Activated B cell treated with CpG ODN at 0.5 μM for 24 hours (primary cell): Measurements from ENCODE around the gene PHAF1. TPM values are rescaled to one million over a fixed set of nuclear protein-coding genes. Genes with fewer than 3 reads are reported as not detected.

ENCODE experiments used
- ATAC-seq: fragments of 200-7000 bp; cut with Tn5 transposase; one replicate; pipeline ENCODE4 v1.10.0; 2021; ENCODE audit warnings: low read depth, mild to moderate bottlenecking, moderate library complexity
- CTCF ChIA-PET: fragments of 350-600 bp; sonication (Branson Sonifier 250); formaldehyde crosslinking; loops from one replicate; lab custom pipeline; 2021; ENCODE audit warnings: antibody characterized with exemption; lab: Charles Lee
- POLR2A ChIA-PET: fragments of 350-600 bp; sonication (Branson Sonifier 250); formaldehyde crosslinking; loops from one replicate; lab custom pipeline; 2021; ENCODE audit warnings: antibody characterized with exemption; lab: Charles Lee
- DNase-seq: peaks from one replicate; pipeline ENCODE4 v3.0.0; 2022
- H3K27ac Mint-ChIP-seq: one replicate; pipeline ENCODE4 v1.8.0; 2020; ENCODE audit warnings: mixed read lengths
- H3K27me3 Mint-ChIP-seq: one replicate; pipeline ENCODE4 v1.8.0; 2021; ENCODE audit warnings: mixed read lengths
- H3K36me3 Mint-ChIP-seq: one replicate; pipeline ENCODE4 v1.8.0; 2021; ENCODE audit warnings: low read depth, mixed read lengths
- H3K4me1 Mint-ChIP-seq: one replicate; pipeline ENCODE4 v1.8.0; 2021; ENCODE audit warnings: mixed read lengths
- H3K4me3 Mint-ChIP-seq: one replicate; pipeline ENCODE4 v1.8.0; 2020; ENCODE audit warnings: mild to moderate bottlenecking, mixed read lengths
- H3K9me3 Mint-ChIP-seq: one replicate; pipeline ENCODE4 v1.8.0; 2020; ENCODE audit warnings: mixed read lengths
- intact Hi-C: fragments of 100-400 bp; cut with micrococcal nuclease; formaldehyde crosslinking; loops from one replicate; pipeline ENCODE4 v1.15.1; 2024
- total RNA-seq: library from RNA; stranded (reverse); gene quantifications from 2 replicates; pipeline ENCODE4 v1.2.3, GENCODE V29; 2022
- TF ChIP-seq, protein P1 (sequence below): fragments of 200-600 bp; IDR thresholded peaks from one replicate; pipeline ENCODE4 v1.8.0; 2022; ENCODE audit warnings: antibody characterized with exemption, mild to moderate bottlenecking

Gene PHAF1
- total RNA-seq, 1 donor from 2014 or later: 16.9 TPM

GRCh38 chr16:67197704-67198103 is 88.0 kb downstream of the PHAF1 start:
- H3K9me3 Mint-ChIP-seq: no peaks in the 10 kb centered on the region
- H3K36me3 Mint-ChIP-seq: peaks cover 76% of the 10 kb centered on the region
- H3K27ac Mint-ChIP-seq: no peak overlapping the region
- H3K27me3 Mint-ChIP-seq: no peaks in the 10 kb centered on the region
- ATAC-seq (no peak), DNase-seq (no peak)
- POLR2A ChIA-PET: interaction anchor here (0.9 to 1.7 kb wide), 2 partner anchors 29 to 46 kb away, joined by 3 to 6 read pairs; partner anchors contain the start of gene TMEM208
- CTCF ChIA-PET: interaction anchor here (0.9 to 1.5 kb wide), 2 partner anchors 14 to 29 kb away, joined by 3 to 5 read pairs; partner anchors contain the start of genes MATCAP1 and TMEM208
- intact Hi-C loops: no loop called here
- peaks cover 22% of the 10 kb centered on the region for H3K4me1 Mint-ChIP-seq
- TF ChIP-seq, protein P1, sequence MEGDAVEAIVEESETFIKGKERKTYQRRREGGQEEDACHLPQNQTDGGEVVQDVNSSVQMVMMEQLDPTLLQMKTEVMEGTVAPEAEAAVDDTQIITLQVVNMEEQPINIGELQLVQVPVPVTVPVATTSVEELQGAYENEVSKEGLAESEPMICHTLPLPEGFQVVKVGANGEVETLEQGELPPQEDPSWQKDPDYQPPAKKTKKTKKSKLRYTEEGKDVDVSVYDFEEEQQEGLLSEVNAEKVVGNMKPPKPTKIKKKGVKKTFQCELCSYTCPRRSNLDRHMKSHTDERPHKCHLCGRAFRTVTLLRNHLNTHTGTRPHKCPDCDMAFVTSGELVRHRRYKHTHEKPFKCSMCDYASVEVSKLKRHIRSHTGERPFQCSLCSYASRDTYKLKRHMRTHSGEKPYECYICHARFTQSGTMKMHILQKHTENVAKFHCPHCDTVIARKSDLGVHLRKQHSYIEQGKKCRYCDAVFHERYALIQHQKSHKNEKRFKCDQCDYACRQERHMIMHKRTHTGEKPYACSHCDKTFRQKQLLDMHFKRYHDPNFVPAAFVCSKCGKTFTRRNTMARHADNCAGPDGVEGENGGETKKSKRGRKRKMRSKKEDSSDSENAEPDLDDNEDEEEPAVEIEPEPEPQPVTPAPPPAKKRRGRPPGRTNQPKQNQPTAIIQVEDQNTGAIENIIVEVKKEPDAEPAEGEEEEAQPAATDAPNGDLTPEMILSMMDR: no peak
- H3K4me3 Mint-ChIP-seq: no peak overlapping the region

Other genes with a start within 250 kb of the PHAF1 start
- 13.0 and 13.2 TPM in 2 replicates for gene PDP2, start 229.4 kb upstream of the PHAF1 start, total RNA-seq
- not detected in 2 replicates for gene CDH16, start 191.1 kb upstream of the PHAF1 start, total RNA-seq
- 0.15 TPM in 1 of 2 replicates, not detected in the other for gene RRAD, start 184.4 kb upstream of the PHAF1 start, total RNA-seq
- 65.8 and 66.2 TPM in 2 replicates for gene CIAO2B, start 175.5 kb upstream of the PHAF1 start, total RNA-seq
- 31.9 and 34.7 TPM in 2 replicates for gene CES2, start 174.4 kb upstream of the PHAF1 start, total RNA-seq
- gene CES3, start 148.7 kb upstream of the PHAF1 start, total RNA-seq: 0.29 and 0.61 TPM in 2 replicates
- 7.1 and 10.2 TPM in 2 replicates for gene CES4A, start 121.4 kb upstream of the PHAF1 start, total RNA-seq
- gene CBFB, start 80.8 kb upstream of the PHAF1 start, total RNA-seq: 66.6 and 67.3 TPM in 2 replicates
- 0.64 and 0.93 TPM in 2 replicates for gene B3GNT9, start 41.1 kb downstream of the PHAF1 start, total RNA-seq
- 31.5 and 37.3 TPM in 2 replicates for gene TRADD, start 50.0 kb downstream of the PHAF1 start, total RNA-seq
- gene FBXL8, start 50.0 kb downstream of the PHAF1 start, total RNA-seq: 5.6 and 6.5 TPM in 2 replicates
- 5.9 and 7.3 TPM in 2 replicates for gene HSF4, start 54.8 kb downstream of the PHAF1 start, total RNA-seq
- 0.64 and 0.91 TPM in 2 replicates for gene NOL3, start 60.6 kb downstream of the PHAF1 start, total RNA-seq
- 10.6 and 18.7 TPM in 2 replicates for gene MATCAP1, start 74.0 kb downstream of the PHAF1 start, total RNA-seq
- not detected in 2 replicates for gene EXOC3L1, start 80.2 kb downstream of the PHAF1 start, total RNA-seq
- gene E2F4, start 82.2 kb downstream of the PHAF1 start, total RNA-seq: 117 and 128 TPM in 2 replicates
- gene ELMO3, start 89.2 kb downstream of the PHAF1 start, total RNA-seq: 6.8 and 6.9 TPM in 2 replicates
- 37.1 and 41.3 TPM in 2 replicates for gene TMEM208, start 117.2 kb downstream of the PHAF1 start, total RNA-seq
- gene FHOD1, start 137.5 kb downstream of the PHAF1 start, total RNA-seq: 45.5 and 50.4 TPM in 2 replicates
- 1.9 and 2.5 TPM in 2 replicates for gene SLC9A5, start 139.0 kb downstream of the PHAF1 start, total RNA-seq
- gene PLEKHG4, start 169.6 kb downstream of the PHAF1 start, total RNA-seq: 7.8 TPM in 2 replicates
- not detected in 2 replicates for gene KCTD19, start 216.8 kb downstream of the PHAF1 start, total RNA-seq
- gene LRRC36, start 216.9 kb downstream of the PHAF1 start, total RNA-seq: 0.49 and 0.69 TPM in 2 replicates